ENCODE measurements around the gene C1orf232. TPM values are rescaled to one million over a fixed set of nuclear protein-coding genes. Genes with fewer than 3 reads are reported as not detected.
A peak's percentile ranks its signal among the peaks of the same experiment; 100 is the strongest.

Gene C1orf232
- total RNA-seq, 1 experiment from 2014 or later, result not detected

DNA sequence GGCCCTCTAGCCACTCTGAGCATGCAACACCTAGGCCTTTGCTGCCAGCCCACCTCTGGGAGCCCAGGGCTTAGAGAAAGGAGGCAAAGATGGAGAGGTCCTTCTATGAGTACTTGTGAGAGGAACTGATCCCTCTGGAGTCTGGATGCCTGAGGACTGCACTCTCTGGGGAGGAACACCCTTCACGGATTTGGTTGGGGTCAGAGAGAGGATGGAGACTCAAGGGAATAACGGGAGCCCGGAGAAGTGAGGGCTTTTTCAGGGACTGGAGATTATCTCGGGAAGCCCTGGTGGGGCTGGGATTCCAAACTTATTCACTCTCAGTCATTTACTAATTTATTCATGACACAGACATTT lies 413 bp upstream of the C1orf232 start:
- Histone ChIP-seq H3K23ac (ENCODE audit: insufficient read length, low read depth, low read length) (no peak overlapping the region), H4K91ac (ENCODE audit: insufficient read length, low read depth, low read length) (no peak overlapping the region), H3K4me1 (ENCODE audit: insufficient read depth, low read length) (peaks cover 6% of the 10 kb centered on the region; the same call in 1 of the 2 replicates), H4K5ac (ENCODE audit: insufficient read length, low read depth, low read length) (no peak overlapping the region), H2AK5ac (ENCODE audit: insufficient read length, low read length) (no peak overlapping the region), H3K4me2 (ENCODE audit: insufficient read depth, insufficient read length, low read length) (peak overlapping the region; percentile 78), H2BK20ac (ENCODE audit: low read depth, low read length, poor library complexity, severe bottlenecking) (no peak overlapping the region), H3K14ac (ENCODE audit: insufficient read depth, low read length) (no peak overlapping the region), H3K9ac (ENCODE audit: extremely low read depth, insufficient read length, low read length) (no peak overlapping the region), H2AFZ (ENCODE audit: low read length) (no peak overlapping the region), H3T11ph (ENCODE audit: low read length) (no peak overlapping the region), H2BK5ac (ENCODE audit: insufficient read length, low read length) (no peak overlapping the region), H3K23me2 (ENCODE audit: insufficient read length, low read depth, low read length, poor library complexity, severe bottlenecking) (peaks cover 13% of the 10 kb centered on the region), H3K27ac (ENCODE audit: insufficient read length, low read depth, low read length) (no peak overlapping the region), H2BK12ac (ENCODE audit: insufficient read length, low read depth, low read length) (no peak overlapping the region), H2BK120ac (ENCODE audit: low read depth, low read length, poor library complexity, severe bottlenecking) (no peak overlapping the region), H3K9me3 (ENCODE audit: control insufficient read depth, low read depth, low read length) (no peaks in the 10 kb centered on the region), H3K79me2 (ENCODE audit: insufficient read depth, low read length) (peaks cover 4% of the 10 kb centered on the region; the same call in 1 of the 2 replicates), H3K79me1 (ENCODE audit: insufficient read depth, low read depth, low read length, poor library complexity, severe bottlenecking) (peaks cover 4% of the 10 kb centered on the region), H2BK15ac (ENCODE audit: low read depth, low read length) (no peak overlapping the region), H3K27me3 (ENCODE audit: insufficient read depth, low read length) (no peaks in the 10 kb centered on the region; the same call in 1 of the 2 replicates), H3K18ac (ENCODE audit: insufficient read length, low read depth, low read length) (no peak overlapping the region), H3K4ac (ENCODE audit: low read depth, low read length) (no peak overlapping the region), H4K8ac (replicated peaks; ENCODE audit: insufficient read length, low read depth, low read length) (no peak overlapping the region), H4K20me1 (ENCODE audit: control insufficient read depth, insufficient read depth, insufficient read length) (no peaks in the 10 kb centered on the region), H3K56ac (ENCODE audit: insufficient read length, low read depth, low read length) (no peak overlapping the region)
- H3K27me3 Mint-ChIP-seq (ENCODE audit: low read depth), result peaks cover 40% of the 10 kb centered on the region
- H3K4me1 Mint-ChIP-seq, result peaks cover 33 to 59% of the 10 kb centered on the region in 2 experiments
- no peak for DNase-seq
- peaks cover 0 to 8% (median 7%) of the 10 kb centered on the region in 3 experiments; a peak in 3 of 7 replicates for H3K36me3 Mint-ChIP-seq (ENCODE audit: insufficient read depth in 1 of 3, low read depth in 3 of 3)
- peak overlapping the region; percentile 83 to 88 for H3K4me3 Mint-ChIP-seq
- WGBS (ENCODE audit: extremely low coverage, insufficient read length, low lambda C conversion rate), result no CpG with 5 or more reads among the region's 4 CpGs
- H3K9me3 Mint-ChIP-seq, result no peaks in the 10 kb centered on the region
- TF ChIP-seq, protein P1, sequence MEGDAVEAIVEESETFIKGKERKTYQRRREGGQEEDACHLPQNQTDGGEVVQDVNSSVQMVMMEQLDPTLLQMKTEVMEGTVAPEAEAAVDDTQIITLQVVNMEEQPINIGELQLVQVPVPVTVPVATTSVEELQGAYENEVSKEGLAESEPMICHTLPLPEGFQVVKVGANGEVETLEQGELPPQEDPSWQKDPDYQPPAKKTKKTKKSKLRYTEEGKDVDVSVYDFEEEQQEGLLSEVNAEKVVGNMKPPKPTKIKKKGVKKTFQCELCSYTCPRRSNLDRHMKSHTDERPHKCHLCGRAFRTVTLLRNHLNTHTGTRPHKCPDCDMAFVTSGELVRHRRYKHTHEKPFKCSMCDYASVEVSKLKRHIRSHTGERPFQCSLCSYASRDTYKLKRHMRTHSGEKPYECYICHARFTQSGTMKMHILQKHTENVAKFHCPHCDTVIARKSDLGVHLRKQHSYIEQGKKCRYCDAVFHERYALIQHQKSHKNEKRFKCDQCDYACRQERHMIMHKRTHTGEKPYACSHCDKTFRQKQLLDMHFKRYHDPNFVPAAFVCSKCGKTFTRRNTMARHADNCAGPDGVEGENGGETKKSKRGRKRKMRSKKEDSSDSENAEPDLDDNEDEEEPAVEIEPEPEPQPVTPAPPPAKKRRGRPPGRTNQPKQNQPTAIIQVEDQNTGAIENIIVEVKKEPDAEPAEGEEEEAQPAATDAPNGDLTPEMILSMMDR (conservative IDR thresholded peaks at IDR 0.05), result no peak
- peak overlapping the region in 2 of 3 experiments; percentile 63 to 67; a peak in 2 of 7 replicates for H3K27ac Mint-ChIP-seq

Measured in H9 (cell line).